ENCODE measurements around the gene GGA1. TPM values are rescaled to one million over a fixed set of nuclear protein-coding genes. Genes with fewer than 3 reads are reported as not detected.

Gene GGA1
- total RNA-seq, 2 donors from 2014 or later, result 43.9 to 146 TPM

DNA sequence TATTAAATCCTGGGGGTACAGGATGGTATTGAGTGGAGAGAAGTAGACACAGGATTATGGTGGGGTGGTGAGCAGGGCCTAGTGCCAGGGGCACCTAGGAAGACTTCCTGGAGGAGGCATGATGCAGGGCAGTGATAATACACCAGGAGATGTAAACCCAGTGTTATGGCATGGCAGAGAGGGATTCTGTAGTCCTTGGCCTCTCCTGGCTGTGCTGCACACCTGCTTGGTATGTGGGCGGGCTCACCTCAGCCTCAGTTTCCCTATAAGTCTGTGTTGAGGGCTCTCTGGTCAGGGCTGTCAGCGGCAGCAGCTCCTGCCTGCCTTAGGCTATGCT, 52.0 kb downstream of the GGA1 start:
- Histone ChIP-seq H3K27ac (peak overlapping the region in 1 of 2 donors; percentile 22), H3K27me3 (replicated peaks; ENCODE audit: insufficient read depth) (no peaks in the 10 kb centered on the region), H3K4me1 (replicated peaks) (peaks cover 3% of the 10 kb centered on the region), H3K36me3 (no peaks in the 10 kb centered on the region), H3K9me3 (no peaks in the 10 kb centered on the region), H3K4me3 (no peak overlapping the region)
- no peak for DNase-seq (ENCODE audit: low spot score)
- intact Hi-C loops (cut with DNase I), result no loop called here
- WGBS, result 64% methylated on average over 2 of the region's 2 CpGs
- TF ChIP-seq POLR2AphosphoS5 (IDR thresholded peaks at IDR 0.05), result no peak
- TF ChIP-seq, protein P1, sequence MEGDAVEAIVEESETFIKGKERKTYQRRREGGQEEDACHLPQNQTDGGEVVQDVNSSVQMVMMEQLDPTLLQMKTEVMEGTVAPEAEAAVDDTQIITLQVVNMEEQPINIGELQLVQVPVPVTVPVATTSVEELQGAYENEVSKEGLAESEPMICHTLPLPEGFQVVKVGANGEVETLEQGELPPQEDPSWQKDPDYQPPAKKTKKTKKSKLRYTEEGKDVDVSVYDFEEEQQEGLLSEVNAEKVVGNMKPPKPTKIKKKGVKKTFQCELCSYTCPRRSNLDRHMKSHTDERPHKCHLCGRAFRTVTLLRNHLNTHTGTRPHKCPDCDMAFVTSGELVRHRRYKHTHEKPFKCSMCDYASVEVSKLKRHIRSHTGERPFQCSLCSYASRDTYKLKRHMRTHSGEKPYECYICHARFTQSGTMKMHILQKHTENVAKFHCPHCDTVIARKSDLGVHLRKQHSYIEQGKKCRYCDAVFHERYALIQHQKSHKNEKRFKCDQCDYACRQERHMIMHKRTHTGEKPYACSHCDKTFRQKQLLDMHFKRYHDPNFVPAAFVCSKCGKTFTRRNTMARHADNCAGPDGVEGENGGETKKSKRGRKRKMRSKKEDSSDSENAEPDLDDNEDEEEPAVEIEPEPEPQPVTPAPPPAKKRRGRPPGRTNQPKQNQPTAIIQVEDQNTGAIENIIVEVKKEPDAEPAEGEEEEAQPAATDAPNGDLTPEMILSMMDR (IDR thresholded peaks at IDR 0.05), result no peak
- no peak for TF ChIP-seq POLR2A (IDR thresholded peaks at IDR 0.05)

DNA sequence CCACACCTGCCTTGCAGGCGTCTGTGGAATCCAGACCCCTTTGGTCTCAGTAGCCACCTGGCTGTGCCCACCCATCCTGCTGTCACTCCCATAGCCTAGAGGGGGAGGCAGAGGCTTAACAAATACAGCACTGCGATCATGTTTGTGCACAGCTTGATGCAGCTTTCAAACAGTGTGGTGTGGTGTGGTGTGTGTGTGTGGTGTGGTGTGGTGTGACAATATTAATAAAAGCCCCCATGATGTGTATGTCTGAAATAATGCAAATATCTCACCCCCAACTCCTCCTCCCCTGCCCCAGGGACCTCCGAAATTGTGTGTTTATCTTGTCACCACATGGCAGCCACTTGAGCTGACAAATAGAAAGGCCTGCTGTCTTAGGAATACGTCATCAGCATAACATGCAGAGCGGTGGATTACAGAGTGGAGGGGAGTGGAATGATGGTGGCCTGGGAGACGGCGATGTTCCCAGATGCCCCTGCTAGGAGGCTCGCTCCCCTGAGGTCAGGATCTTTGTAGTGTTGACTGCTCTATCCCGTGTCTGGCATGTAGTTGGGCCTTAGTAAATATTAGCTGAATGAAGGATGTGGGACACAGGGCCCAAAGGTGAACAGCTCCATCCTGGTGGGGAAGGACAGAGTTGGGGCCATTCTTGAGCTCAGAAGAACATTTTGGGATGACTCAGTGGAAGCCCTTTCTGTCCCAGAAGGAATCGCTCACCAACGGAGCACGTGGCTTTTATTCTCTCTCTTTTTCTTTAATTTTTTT, 52.7 kb downstream of the GGA1 start:
- WGBS, result 34% methylated on average over 11 of the region's 12 CpGs
- Histone ChIP-seq H3K4me1 (replicated peaks) (peaks cover 3% of the 10 kb centered on the region), H3K27ac (peak overlapping the region; percentile 1 to 22), H3K36me3 (no peaks in the 10 kb centered on the region), H3K4me3 (no peak overlapping the region), H3K9me3 (no peaks in the 10 kb centered on the region), H3K27me3 (replicated peaks; ENCODE audit: insufficient read depth) (no peaks in the 10 kb centered on the region)
- no peak for DNase-seq (ENCODE audit: low spot score)
- TF ChIP-seq, protein P1 (IDR thresholded peaks at IDR 0.05), result peak in 2 of 4 experiments; percentile 38 to 48
- TF ChIP-seq POLR2AphosphoS5 (IDR thresholded peaks at IDR 0.05) (peak; percentile 15), POLR2A (IDR thresholded peaks at IDR 0.05) (no peak)
- intact Hi-C loops (cut with DNase I), result no loop called here

DNA sequence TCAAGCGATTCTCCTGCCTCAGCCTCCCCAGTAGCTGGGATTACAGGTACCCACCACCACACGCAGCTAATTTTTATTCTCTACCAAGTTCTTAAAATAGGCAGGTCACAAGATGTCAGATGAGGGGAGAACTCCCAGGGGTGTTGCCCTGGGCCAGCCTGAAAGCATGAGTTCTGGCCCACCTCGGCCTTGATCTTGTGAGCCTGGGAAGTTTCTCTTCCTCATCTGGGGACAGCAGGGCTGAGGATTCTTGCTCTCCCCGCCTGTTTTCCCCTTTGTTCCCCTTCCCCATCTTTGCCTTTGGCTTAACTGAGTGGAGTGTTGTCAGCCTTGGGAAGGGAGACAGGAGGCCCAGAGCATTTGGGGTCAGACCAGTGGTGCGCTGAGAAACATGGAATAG, 53.4 kb downstream of the GGA1 start:
- 79% methylated on average over 5 of the region's 5 CpGs for WGBS
- intact Hi-C loops (cut with DNase I), result no loop called here
- H3K27me3 ChIP-seq (replicated peaks; ENCODE audit: insufficient read depth), result no peaks in the 10 kb centered on the region
- no peak overlapping the region for H3K4me3 ChIP-seq
- H3K36me3 ChIP-seq, result no peaks in the 10 kb centered on the region
- DNase-seq (ENCODE audit: low spot score), result no peak
- H3K27ac ChIP-seq, result no peak overlapping the region
- peaks cover 3% of the 10 kb centered on the region for H3K4me1 ChIP-seq (replicated peaks)
- H3K9me3 ChIP-seq, result no peaks in the 10 kb centered on the region
- TF ChIP-seq POLR2AphosphoS5 (IDR thresholded peaks at IDR 0.05), result no peak
- TF ChIP-seq, protein P1 (IDR thresholded peaks at IDR 0.05), result no peak

DNA sequence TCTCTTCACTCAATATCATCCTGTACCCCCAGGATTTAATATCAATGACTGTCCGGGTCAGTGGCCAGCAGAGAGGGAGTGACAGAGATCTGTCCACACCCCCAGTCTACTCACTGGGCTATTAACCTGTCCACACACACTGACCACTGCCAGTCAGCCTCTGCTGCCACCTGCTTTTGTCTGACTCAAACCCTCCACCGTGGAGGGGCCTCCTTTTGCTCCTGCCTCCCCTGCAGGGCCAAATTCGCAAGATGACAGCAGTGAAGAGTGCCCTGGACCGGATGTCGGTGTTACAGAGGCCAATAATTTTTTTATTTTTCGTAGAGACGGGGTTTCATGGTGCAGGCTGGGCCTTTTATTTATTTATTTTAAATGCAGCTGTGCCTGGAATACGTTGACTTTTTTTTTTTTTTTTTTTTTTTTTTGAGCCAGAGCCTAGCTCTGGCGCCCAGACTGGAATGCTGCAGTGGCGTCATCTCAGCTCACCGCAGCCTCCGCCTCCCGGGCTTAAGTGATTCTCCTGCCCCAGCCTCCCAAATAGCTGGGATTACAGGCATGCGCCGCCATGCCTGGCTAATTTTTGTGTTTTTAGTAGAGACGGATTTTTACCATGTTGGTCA, 55.0 kb downstream of the GGA1 start:
- intact Hi-C loops (cut with DNase I), result no loop called here
- H3K27ac ChIP-seq, result no peak overlapping the region
- peaks cover 3% of the 10 kb centered on the region for H3K4me1 ChIP-seq (replicated peaks)
- no peaks in the 10 kb centered on the region for H3K9me3 ChIP-seq
- WGBS, result 79% methylated on average over 16 of the region's 16 CpGs
- TF ChIP-seq, protein P1 (IDR thresholded peaks at IDR 0.05), result no peak
- no peak for TF ChIP-seq POLR2AphosphoS5 (IDR thresholded peaks at IDR 0.05)
- TF ChIP-seq POLR2A (IDR thresholded peaks at IDR 0.05), result no peak
- no peak for DNase-seq (ENCODE audit: low spot score)
- H3K27me3 ChIP-seq (replicated peaks; ENCODE audit: insufficient read depth), result no peaks in the 10 kb centered on the region
- no peak overlapping the region for H3K4me3 ChIP-seq
- no peaks in the 10 kb centered on the region for H3K36me3 ChIP-seq

All from prostate gland (tissue), 2 donors.